ENCODE results near the gene DMBT1. TPM values are rescaled to one million over a fixed set of nuclear protein-coding genes. Genes with fewer than 3 reads are reported as not detected.

DMBT1 gene
- total and polyA plus RNA-seq, 12 donors, result under 0.01 to 0.32 (median 0.15) TPM; not detected in 7

DNA sequence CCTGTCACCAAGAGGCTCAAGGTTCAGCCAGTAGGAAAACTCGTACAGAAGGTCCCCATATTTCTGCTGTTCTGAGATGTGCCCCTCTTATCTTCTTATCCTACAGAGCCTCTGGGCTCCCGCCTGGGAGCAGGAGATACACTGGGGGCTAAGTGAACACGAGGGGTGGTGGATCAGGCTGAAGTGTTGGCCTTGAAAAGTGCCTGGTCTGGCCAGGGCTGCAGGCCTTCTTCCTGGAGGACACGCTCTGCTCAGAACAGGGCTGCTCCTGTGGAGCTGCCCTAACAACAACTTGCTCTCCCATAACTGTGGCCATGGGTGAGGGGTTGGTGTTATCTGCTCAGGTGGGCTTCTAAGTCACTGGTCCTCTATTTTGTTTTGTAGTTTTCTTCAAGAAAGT lies 105.4 kb downstream of the DMBT1 start:
- Histone ChIP-seq H3K36me3 (replicated peaks in 1 of 2) (no peaks in the 10 kb centered on the region), H3K9me3 (replicated peaks in 1 of 3) (no peaks in the 10 kb centered on the region), H3K4me1 (replicated peaks in 1 of 2) (no peaks in the 10 kb centered on the region), H3K27me3 (no peaks in the 10 kb centered on the region), H3K27ac (no peak overlapping the region), H3K4me3 (no peak overlapping the region)
- DNase-seq, result no peak
- intact Hi-C loops (cut with DNase I), result no loop called here
- WGBS, 4 donors, result 56 to 79% (median 63%) methylated on average over 3 to 4 of the region's 4 CpGs
- TF ChIP-seq CTCF (IDR thresholded peaks at IDR 0.05) (no peak), POLR2A (IDR thresholded peaks at IDR 0.05) (no peak)

GRCh38 chr10:122669045-122669444 lies 108.5 kb downstream of the DMBT1 start:
- DNase-seq, result no peak
- 93 to 100% (median 95%) methylated on average over 2 of the region's 2 CpGs for WGBS, 4 donors
- no peak overlapping the region for H3K27ac ChIP-seq
- no peaks in the 10 kb centered on the region for H3K9me3 ChIP-seq (replicated peaks in 1 of 3)
- H3K4me3 ChIP-seq, result no peak overlapping the region
- H3K27me3 ChIP-seq, result no peaks in the 10 kb centered on the region
- intact Hi-C loops (cut with DNase I), result no loop called here
- H3K36me3 ChIP-seq (replicated peaks in 1 of 2), result no peaks in the 10 kb centered on the region
- H3K4me1 ChIP-seq (replicated peaks in 1 of 2), result no peaks in the 10 kb centered on the region
- TF ChIP-seq POLR2A (IDR thresholded peaks at IDR 0.05) (no peak), CTCF (IDR thresholded peaks at IDR 0.05) (no peak)

DNA sequence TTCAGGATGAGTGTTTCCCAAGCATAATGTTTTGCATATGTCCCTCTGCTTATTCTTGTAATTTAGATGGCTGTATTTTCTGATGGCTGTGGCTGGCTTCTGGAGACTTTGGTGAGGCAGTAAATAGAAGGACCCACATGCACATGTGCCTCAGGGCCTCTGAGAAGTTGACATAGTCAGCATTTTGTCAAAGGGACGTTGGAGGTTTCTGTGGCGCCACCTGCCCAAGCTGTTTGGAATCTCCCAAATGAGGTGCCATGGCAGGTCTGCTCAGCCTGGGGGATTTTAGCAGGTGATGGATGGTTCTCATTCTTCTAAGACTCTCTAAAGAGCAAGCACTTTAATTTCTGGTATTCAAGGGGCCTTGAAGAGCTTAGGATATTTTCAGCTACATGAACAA lies 109.3 kb downstream of the DMBT1 start:
- TF ChIP-seq POLR2A (IDR thresholded peaks at IDR 0.05) (no peak), CTCF (IDR thresholded peaks at IDR 0.05) (no peak)
- 59 to 76% (median 69%) methylated on average over 2 of the region's 2 CpGs for WGBS, 4 donors
- no peaks in the 10 kb centered on the region for H3K4me1 ChIP-seq (replicated peaks in 1 of 2)
- no peaks in the 10 kb centered on the region for H3K9me3 ChIP-seq (replicated peaks in 1 of 3)
- H3K27ac ChIP-seq, result no peak overlapping the region
- H3K36me3 ChIP-seq (replicated peaks in 1 of 2), result no peaks in the 10 kb centered on the region
- intact Hi-C loops (cut with DNase I), result no loop called here
- no peaks in the 10 kb centered on the region for H3K27me3 ChIP-seq
- H3K4me3 ChIP-seq, result no peak overlapping the region
- DNase-seq, result no peak

- no peak for DNase-seq
Measured at GRCh38 chr10:122671355-122671754, 110.8 kb downstream of the DMBT1 start.

More at GRCh38 chr10:122671355-122671754, 110.8 kb downstream of the DMBT1 start:
- Histone ChIP-seq H3K4me3 (no peak overlapping the region), H3K36me3 (replicated peaks in 1 of 2) (no peaks in the 10 kb centered on the region), H3K27ac (no peak overlapping the region), H3K4me1 (replicated peaks in 1 of 2) (no peaks in the 10 kb centered on the region), H3K27me3 (no peaks in the 10 kb centered on the region), H3K9me3 (replicated peaks in 1 of 3) (no peaks in the 10 kb centered on the region)
- TF ChIP-seq POLR2A (IDR thresholded peaks at IDR 0.05) (no peak), CTCF (IDR thresholded peaks at IDR 0.05) (no peak)
- intact Hi-C loops (cut with DNase I), result no loop called here
- WGBS, 4 donors, result 45 to 59% (median 51%) methylated on average over 3 of the region's 3 CpGs
